GM23338 (cell line): ENCODE results near the gene DPF3.

Source experiments
- CREB1 ChIP-seq: fragments of 250-450 bp; sonication (Bioruptor Pico); IDR thresholded peaks from 2 replicates; pipeline ENCODE4 v1.5.0; 2020; ENCODE audit warnings: low read depth, mild to moderate bottlenecking, moderate library complexity
- EZH2 ChIP-seq: fragments of 200-600 bp; sonication (generic); IDR thresholded peaks from one replicate; pipeline ENCODE4 v1.8.0; 2017; ENCODE audit warnings: antibody characterized with exemption, mild to moderate bottlenecking, low read depth; ENCODE audit not compliant: unreplicated experiment
- EZH2phosphoT487 ChIP-seq: fragments of 200-600 bp; sonication (generic); IDR thresholded peaks from one replicate; pipeline ENCODE4 v1.8.1; 2018; ENCODE audit warnings: antibody characterized with exemption; ENCODE audit not compliant: unreplicated experiment
- JUNB ChIP-seq: IDR thresholded peaks from one replicate; pipeline ENCODE4 v1.6.1; 2016; ENCODE audit warnings: antibody characterized with exemption; ENCODE audit not compliant: unreplicated experiment
- POLR2AphosphoS5 ChIP-seq: IDR thresholded peaks from 2 replicates; pipeline ENCODE4 v1.6.1; 2016; ENCODE audit warnings: antibody characterized with exemption, low read depth
- ZNF114 ChIP-seq: fragments of 250-450 bp; sonication (Bioruptor Pico); IDR thresholded peaks from 2 replicates; pipeline ENCODE4 v1.5.0; 2020; ENCODE audit warnings: mild to moderate bottlenecking, moderate library complexity
- TF ChIP-seq, protein P1 (sequence below), 2 experiments: fragments of 200-600 bp in 1 of 2; sonication (generic) in 1 of 2; conservative IDR thresholded peaks; 2 replicates each; pipeline versions ENCODE4 v1.5.1 to v1.6.1; 2016 to 2017; ENCODE audit warnings: antibody characterized with exemption in 2 of 2, low read depth in 2 of 2, mild to moderate bottlenecking in 2 of 2, moderate library complexity in 1 of 2

GRCh38 chr14:72607386-72608130 is 286.3 kb downstream of the DPF3 start:
- TF ChIP-seq, protein P1, sequence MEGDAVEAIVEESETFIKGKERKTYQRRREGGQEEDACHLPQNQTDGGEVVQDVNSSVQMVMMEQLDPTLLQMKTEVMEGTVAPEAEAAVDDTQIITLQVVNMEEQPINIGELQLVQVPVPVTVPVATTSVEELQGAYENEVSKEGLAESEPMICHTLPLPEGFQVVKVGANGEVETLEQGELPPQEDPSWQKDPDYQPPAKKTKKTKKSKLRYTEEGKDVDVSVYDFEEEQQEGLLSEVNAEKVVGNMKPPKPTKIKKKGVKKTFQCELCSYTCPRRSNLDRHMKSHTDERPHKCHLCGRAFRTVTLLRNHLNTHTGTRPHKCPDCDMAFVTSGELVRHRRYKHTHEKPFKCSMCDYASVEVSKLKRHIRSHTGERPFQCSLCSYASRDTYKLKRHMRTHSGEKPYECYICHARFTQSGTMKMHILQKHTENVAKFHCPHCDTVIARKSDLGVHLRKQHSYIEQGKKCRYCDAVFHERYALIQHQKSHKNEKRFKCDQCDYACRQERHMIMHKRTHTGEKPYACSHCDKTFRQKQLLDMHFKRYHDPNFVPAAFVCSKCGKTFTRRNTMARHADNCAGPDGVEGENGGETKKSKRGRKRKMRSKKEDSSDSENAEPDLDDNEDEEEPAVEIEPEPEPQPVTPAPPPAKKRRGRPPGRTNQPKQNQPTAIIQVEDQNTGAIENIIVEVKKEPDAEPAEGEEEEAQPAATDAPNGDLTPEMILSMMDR (conservative IDR thresholded peaks at IDR 0.05; ENCODE audit: low read depth in 2 of 2), result no peak
- TF ChIP-seq CREB1 (CRISPR knock-in tag) (no peak), POLR2AphosphoS5 (no peak), EZH2 (no peak), ZNF114 (CRISPR knock-in tag) (no peak), JUNB (no peak), EZH2phosphoT487 (no peak)
